ENCODE results near the gene ZSCAN5A.
A peak's percentile ranks its signal among the peaks of the same experiment; 100 is the strongest.
"Not testable (repeated sequence)": the region's sequence is repeated elsewhere in the genome, so short reads cannot be mapped to it uniquely, and the experiment has no call there.

The ZSCAN5A gene

DNA sequence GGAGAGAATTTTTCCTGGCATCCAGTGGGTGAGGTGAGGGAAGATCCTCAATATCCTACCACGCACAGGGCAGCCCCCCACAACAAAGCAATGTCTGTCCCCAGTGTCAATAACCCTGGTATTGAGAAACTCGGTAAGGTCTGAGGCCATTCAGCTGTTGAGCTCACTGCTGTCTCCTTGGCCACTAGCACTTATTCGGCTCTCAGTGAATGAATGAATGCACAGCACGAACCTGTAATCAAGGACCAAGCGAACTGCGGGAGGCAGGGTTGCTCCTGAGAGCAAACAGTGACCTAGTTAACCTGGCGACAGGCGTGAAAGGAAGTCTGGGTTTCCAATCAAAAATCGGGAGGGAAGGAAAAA, 640 bp downstream of the ZSCAN5A start:
- DNase-seq: no peak

DNA sequence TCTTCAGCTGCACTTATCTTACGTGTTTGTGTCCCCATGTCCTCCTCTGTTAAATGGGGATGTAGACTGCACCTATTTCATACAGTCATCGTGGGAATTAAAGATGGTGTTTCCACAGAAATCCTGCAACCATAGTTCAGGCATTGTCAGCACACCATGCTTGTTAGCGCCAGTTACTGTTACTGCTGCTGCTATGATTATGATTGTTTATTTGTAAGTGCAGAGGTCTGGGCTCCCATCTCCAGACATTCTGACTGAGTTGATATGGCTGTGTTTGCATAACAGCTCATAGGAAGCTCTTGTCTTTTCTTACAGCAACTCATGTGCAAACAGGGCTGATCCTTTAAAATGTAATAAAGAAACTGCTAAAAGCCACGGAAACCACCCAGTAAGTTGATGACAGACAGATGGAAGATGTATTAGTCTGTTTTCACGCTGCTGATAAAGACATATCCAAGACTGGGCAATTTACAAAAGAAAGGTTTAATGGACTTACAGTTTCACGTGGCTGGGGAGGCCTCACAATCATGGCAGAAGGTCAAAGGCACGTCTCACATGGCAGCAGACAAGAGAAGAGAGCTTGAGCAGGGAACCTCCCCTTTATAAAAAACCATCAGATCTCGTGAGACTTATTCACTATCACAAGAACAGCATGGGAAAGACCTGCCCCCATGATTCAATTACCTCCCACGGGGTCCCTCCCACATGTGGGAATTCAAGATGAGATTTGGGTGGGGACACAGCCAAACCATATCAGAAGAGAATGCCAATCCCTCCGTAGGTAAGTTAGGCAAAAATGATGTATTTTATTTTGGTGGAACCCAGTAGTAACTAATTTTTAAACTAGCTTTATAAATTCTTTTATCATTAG, 1.6 kb downstream of the ZSCAN5A start:
- DNase-seq: no peak

DNA sequence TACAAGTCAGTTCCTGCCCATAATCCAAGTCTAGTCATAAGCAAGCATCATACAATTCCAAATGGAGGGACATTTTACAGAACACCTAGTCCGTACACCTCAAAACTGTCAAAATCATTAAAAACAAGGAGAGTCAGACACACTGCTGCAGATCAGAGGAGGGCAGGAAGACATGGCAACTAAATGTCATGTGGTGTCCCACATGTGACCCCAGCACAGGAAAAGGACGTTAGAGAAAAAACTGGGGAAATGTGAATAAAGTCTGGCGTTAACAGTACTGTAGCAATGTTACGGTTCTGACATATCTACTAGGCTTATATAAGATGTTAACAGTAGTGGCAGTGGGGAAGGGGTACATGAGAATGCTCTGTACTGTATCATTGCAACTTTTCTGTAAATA, 2.3 kb downstream of the ZSCAN5A start:
- no peak for DNase-seq

DNA sequence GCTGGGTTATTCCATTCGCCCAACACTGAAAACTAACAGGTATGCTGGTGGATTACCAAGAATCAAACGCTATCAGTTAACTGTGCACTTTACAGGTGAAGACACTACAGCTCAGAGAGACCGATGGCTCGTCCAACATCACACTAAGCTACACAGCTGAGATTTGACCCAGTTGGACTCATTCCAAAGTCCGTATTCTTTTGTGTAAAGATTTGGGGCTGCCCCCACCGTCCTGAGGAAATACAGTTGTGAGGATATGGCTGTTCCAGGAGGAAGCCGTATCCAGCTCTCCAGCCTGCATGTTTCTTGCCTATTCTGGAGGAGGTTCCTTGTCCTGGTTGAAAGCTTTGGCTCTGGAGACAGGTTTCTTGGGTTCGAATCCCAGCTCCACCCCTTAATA, 4.2 kb downstream of the ZSCAN5A start:
- no peak for DNase-seq

DNA sequence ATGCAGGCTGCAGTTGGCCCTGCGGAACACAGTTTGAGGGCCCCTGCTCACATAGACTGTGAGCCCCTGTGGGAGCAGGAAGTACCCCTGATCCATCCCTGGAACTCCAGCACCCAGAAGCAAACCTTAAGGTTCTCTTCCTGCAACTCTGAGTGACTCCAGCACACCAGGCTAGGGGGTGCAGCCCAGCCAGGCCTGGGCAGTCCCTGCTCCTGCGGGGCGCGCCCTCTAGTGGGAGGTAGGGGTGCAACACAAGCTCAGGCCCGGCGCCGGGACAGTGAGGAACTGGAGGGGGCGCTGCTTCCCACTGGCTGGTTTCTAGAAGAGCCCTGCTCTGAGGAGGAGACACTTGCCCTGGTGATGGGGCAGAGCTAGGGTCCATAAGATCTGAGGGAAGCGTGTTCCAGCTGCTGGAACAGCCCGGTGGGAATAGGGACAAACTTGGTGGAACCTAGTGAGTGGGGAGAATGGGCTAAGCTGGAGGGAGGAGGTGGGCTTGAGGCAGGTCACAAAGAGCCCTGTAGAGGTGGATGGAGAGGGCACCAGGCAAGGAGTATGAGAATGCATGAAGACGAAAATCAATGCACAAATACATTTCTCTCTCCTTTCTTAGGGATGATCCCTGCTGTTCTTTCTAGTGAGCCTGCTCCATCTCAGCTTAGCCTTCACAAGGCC, 5.0 kb downstream of the ZSCAN5A start:
- DNase-seq: peak; percentile 9

DNA sequence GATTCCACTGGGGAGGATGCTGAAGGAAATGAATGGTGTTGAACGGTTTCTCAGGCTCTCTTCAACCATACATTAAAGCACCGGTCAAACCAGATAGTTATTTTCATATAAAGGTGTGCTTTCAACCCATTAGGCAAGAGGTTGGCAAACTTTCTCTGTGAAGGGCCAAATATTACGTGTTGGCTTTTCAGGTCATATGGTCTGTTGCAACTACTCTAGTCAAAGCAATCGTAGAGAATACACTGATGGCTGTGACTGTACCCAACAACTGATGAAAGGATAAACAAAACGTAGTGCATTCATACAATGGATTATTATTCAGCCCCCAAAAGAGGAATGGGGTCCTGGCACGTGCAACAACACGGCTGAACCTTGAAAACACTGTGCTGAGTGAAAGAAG, 5.8 kb downstream of the ZSCAN5A start:
- no peak for DNase-seq

DNA sequence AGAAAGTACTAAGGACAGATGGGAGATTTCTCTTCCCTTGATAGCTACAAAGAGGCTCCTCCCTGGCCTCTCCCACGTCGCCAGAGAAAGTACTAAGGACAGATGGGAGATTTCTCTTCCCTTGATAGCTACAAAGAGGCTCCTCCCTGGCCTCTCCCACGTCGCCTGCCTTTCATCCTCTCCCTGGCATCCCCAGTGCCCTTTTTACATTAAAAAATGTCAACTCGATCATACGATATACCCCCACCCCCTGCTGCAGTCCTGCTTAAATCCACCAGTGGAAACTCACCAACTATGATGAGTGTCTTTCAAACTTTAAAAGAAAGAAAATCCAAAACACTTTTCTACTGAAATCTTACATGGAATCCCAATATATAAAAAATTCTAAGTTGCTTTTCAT, 7.6 kb downstream of the ZSCAN5A start:
- DNase-seq: not testable (repeated sequence)

DNA sequence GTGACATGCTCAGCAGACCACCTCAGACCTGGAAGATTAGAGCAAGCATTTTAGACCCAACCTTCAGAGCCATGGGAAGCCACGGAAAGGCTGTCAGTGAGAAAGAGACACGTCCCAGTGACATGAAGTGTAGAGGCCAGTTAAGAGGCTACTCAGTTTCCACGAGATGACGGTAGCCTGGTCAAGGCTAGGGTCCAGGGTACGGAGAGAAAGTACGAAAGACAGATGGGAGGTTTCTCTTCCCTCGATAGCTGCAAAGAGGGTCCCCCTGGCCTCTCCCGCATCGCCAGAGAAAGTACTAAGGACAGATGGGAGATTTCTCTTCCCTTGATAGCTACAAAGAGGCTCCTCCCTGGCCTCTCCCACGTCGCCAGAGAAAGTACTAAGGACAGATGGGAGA, 8.6 kb downstream of the ZSCAN5A start:
- no peak for DNase-seq

DNA sequence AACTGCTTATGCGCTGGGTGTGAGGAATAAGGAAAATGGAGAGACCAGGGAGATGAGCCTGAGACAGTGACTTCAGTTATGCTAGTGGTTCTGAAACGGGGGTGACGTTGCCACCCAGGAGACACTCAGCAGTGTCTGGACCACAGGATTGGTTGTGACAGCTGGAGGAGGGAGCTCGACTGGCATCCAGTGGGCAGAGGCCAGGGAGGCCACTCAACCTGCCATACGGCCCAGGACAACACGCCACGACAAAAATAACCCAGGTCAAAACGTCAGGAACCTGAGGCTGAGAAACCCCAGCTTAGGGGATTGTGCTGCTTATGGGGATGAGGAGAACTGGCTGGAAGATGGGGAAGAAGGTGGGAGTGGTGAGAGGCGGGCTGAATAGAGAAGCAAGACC, 10.4 kb downstream of the ZSCAN5A start:
- no peak for DNase-seq

DNA sequence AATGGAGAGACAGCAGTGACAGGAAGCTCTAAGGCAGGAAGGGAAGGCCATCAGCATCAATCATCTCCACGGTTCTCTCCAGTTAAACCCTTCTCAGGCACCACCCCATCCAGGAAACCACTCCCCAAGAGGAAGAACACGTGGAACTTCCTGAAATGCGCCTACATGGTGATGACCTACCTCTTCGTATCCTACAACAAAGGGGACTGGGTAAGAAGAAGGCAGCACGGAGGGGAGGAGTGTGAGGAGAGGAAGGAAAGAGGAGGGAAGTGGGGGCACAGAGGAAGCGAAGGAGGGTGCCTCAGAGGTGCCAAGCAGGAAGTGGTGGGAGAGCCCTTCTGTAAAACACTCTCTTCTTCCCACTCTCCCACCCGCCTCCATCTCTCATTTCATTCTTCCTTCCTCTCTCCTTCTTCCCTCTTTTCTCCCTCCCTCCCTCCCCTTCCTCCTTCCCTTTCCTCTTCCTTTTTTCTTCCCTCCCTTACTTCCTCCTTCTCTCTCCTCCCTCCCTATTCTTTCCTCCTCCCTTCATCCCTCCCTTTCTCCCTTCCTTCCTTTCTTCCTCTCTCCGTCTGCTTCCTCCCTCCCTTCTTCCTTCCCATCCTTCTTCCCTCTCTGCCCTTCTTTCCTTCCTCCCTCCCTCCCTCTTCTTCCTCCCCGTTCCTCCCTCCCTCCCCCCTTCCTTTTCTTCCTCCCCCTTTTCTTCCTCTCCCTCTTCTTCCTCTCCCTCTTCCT, 12.6 kb downstream of the ZSCAN5A start:
- DNase-seq: no peak

DNA sequence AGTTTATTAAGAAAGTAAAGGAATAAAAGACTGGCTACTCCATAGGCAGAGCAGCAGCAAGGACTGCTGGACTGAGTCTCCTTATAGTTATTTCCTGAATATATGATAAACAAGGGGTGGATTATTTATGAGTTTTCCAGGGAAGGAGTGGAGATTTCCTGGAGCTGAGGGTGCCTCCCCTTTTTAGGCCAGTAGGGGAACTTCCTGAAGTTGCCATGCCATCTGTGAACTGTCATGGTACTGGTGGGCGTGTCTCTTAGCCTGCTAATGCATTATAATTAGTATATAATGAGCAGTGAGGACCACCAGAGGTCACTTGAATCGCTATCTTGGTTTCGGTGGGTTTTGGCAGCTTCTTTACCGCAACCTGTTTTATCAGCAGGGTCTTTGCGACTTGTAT, 13.5 kb downstream of the ZSCAN5A start:
- DNase-seq: no peak

DNA sequence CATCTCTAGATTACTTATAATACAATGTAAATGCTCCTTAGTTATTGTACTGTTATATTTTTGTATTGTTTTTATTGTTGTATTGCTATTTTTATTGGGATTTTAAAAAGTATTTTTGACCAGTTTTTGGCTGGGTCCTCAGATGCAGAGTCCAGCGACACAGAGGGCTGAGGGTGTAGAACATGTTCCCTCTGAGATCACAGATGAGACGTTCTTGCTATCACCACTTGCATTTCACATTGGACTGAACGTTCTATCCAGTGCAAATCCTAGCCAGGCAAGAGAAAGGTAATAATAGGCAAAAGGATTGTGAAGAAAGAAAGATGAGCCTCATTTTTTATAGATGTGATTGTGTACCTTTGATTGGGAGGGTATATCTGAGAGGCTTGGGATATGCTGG, 15.0 kb downstream of the ZSCAN5A start:
- DNase-seq: no peak

DNA sequence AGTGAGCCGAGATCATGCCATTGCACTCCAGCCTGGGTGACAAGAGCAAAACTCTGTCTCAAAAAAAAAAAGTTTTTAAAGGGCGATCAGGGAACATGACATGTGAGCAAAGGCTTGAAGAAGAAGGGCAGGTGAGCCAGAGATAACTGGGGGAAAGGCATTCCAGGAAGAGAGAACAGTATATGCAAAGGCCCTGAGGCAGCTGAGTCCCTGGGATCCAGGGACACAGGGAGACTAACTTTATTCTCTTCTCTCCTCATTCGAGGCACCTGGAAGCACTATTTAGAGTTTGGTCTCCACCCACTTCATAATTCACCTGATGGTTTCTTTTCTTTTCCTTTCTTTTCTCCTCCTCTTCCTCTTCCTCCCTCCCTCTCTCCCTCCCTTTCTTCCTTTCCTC, 17.6 kb downstream of the ZSCAN5A start:
- no peak for DNase-seq

DNA sequence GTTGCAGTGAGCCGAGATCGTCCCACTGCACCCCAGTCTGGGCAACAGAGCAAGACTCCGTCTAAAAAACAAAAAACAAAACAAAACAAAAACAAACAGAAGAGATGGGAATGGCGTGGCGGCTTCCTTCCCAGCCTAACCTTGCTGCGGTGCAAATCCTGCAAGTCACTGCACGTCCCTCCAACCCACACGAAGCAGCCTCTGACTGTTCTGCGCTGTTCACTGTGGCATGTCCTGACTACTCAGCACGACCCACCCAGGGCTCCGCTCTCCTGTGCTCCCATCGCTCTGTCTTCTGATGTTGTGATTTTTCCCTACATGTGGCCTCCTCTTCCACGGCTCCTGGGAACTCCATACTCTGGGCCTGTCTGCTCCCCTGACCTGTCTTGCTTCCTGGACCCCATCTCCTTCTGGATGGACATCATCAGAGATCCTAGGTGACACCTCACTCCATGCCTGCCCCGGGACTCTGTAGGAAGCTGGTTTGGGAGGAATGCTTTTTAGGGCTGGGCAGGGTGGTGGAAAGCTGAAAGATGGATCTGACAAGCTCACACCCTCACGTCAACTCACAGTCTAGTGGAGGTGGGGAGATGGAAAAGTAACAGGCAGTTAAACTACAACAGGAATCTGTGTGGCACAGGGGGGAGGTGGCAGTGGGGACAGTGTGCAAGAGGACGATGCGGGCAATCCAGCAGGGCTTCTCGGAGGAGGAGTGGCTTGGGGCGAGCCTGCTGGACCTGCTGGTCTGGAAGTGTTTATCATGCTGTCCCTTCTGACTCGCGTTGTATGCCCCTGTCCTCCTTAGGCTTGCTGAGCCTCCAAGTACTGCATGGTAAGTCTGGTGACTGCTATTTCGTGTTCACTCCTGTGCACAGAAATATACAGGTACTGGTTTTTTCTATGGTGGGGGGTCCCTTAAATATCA, 18.8 kb downstream of the ZSCAN5A start:
- DNase-seq: no peak

DNA sequence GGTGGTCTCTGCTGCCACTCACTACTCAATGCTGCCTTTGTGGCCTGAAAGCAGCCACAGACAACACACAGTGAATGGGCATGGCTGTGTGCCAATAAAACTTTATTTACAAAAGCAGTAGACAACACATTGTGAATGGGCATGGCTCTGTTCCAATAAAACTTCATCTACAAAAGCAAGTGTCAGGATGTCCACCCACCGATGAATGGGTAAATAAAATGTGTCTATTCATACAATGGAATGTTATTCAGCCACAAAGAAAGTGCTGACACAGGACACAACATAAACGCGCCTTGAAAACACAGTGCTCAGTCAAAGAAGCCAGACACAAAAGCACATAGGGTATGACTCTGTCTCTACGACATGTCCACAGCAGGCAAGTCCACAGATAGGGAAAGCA, 20.1 kb downstream of the ZSCAN5A start:
- DNase-seq: no peak

DNA sequence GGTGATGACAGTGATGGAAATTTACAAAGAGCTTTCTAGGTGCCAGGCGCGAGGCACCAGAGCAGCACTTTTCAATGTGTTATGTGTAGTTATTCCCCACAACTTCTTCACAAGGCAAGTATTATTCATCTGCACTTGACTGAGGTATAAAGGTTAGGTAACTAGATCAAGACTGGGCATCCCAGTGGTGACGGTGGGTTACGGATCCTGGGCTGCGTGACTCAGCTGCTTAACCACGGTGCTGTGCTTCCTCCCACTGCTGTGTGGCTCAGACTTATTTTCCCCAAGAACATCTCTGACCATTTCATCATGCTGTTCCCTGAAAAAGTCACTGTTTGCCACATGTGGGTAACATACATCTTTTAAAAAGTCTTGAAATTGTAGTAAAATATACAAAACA, 22.8 kb downstream of the ZSCAN5A start:
- no peak for DNase-seq

DNA sequence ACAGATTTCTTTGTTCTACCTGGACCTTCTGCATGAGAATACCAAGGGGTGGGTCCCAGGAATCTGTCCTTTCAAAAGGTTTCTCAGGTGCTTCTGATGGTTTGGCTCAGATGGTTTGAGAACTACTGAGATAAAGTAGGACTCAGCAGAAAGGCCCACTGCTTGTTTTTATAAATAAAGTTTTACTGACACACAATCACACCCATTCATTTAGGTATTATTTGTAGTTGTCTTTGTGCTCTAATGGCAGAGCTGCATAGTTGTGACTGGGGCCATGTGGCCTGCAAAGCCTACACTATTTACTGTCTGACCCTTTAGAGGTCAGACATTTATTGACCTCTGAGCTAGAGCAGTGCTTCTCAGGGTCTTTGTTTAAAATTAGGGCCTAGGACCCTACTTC, 24.5 kb downstream of the ZSCAN5A start:
- DNase-seq: no peak

DNA sequence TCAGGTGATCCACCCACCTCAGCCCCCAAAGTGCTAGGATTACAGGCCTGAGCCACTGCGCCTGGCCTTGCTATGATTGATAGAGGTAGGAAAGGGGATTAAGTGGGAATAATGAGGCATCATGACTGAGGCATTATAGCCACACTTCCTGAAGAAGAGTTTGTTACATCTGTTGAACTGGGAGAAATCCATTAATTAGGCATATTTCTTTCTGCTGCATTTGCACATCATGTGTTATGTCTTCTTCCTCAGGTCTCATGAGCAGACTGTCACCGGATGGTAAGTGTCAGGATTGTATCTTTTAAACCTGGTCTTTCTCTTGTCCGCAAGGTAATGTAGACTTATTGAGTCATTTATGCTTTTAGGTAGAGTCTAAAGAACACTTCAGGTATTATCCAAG, 29.9 kb downstream of the ZSCAN5A start:
- no peak for DNase-seq

DNA sequence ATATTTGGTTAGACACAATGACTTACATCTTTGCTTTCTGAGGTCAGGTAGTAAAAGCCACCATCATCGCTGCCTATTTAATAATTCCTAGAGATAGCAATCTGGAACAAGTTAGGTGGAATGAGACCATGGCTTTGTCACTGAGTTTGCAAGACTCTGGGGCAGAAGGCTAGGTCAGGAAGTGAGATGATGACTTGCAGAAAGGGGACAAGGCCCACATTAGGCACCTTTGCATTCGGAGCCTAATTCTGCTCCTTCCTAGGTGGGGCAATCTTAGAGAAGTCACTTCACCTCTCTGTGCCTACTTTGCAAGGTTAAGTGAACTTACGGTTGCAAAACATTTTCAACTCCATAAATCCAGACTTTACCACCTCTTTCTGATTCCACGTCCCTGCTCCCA, 31.8 kb downstream of the ZSCAN5A start:
- no peak for DNase-seq

DNA sequence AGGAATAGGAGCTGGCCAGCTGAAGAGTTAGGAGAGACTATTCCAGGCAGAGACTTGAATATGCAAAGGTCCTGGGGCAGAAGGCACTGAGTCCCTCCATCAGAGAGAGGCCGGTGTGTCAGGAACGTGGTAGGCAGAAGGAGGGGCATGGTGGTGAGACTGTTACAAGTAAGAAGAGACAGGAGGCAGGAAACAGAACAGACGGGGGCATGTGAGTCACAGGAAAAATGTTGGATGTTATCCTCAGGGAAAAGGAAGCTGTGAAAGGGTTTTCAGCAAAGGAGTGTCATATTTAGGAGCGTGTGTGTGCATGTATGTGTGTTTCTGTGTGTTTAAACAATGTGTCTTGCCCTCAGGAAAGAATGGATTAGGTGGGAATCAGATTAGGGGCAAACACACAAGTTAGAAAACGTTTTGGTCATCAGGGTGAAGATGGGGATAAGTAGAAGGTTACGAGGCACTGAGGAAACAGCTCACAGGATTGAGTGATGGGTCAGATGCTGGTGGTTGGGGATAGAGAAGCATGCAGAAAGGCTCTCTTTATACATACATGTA, 41.0 kb downstream of the ZSCAN5A start:
- DNase-seq: no peak

DNA sequence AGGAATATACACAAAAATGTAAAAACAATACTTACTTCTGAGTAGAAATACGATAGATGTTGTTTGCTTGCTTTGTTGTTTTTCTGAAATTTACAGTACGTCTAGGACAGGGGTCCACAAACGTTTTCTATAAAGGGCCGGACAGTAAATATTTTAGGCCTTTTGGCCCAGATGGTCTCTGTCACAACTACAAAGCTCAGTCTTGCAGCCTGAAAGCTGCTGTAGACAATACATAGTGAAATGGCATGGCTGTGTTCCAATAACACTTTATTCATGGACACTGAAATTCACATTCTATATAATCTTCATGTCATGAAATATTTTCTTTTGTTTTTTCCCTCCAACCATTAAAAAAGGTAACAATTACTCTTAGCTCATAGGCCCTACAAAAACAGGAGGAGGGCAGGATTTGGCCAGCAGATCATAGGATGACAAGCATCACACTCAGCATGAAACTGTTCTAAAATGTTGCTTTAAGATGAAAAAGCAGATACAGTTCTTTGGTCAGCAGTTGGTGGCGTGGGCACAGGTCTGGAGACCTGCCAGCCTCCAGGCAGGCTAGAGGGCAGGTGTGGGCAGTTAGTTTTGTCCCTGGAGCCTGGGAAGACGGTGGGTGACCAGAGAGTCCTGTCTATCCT, 42.4 kb downstream of the ZSCAN5A start, which contains the start of gene EDDM13:
EDDM13 (plus strand) TSS at position 588 of the 638 bp plus-strand sequence. CDS start 87 bp downstream, outside the sequence.
- no peak for DNase-seq

DNA sequence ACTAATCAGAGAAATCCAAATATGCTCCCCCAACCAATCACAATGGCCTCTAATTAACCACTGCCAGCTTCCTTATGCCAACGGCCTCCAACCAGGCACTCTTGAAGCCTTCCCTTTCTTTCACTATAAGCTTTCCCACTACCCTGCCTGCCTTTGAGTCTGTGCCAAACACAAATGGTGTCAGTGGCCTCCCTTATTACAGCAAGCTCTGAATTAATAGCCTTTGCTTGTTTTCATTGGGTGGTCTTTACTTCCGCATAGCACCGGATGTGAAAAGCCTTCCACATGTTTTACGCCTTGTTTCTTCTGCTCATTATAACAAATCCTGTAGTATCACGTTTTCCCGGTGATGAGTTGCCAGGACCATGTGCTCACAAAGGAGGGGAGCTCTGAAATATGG, 43.5 kb downstream of the ZSCAN5A start:
- no peak for DNase-seq
